Lung microvascular endothelial cell (primary cell): Measurements from ENCODE around the gene FOXN4. TPM values are rescaled to one million over a fixed set of nuclear protein-coding genes. Genes with fewer than 3 reads are reported as not detected.

Experiments
- DNase-seq, 2 donors: peaks; one replicate each; pipeline versions ENCODE4 v3.0.0 to v3.0.0-alpha.2; 2010; ENCODE audit warnings: low read depth in 2 of 2
- total RNA-seq: library from RNA; depleted of rRNA; stranded (reverse); fragments of >200 nt; gene quantifications from 2 replicates; pipeline ENCODE4 v1.2.1, GENCODE V29; 2014

The FOXN4 gene
- total RNA-seq, 1 donor from 2014 or later: not detected

DNA sequence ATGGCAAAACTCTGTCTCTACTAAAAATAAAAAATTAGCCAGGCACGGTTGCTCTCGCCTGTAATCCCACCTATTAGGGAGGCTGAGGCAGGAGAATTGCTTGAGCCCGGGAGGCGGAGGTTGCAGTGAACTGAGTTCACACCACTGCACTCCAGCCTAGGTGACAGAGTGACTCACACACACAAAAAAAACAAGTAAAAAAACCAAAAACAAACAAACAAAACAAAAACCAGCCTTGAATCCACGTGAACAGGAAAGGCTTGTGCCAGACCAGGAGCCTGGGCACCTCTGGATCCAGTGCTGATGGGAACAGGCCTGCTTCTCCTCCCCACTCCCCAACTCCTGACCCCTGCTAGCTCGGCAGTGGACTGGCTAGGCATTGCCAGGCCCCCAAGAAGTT lies 3.5 kb downstream of the FOXN4 start:
- DNase-seq: no peak

DNA sequence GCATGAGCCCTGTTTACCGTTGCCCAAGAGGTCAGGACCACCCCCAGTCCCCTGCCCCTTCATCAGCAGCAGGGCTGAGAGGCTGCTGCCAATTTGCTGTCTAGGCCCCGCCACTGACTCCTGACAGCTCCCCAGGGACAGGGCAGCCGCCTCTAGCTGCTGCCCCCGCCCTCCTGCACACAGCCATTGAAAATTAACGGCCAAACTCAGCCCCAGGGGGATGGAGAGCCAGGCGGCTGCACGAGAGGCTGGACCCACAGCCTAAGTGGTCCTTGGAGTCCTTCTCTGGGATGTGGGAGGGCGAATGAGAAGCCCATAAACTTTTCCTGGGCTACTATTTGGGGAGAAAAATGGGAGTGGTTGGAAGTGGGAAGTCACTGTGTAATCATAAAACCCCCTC lies 4.6 kb downstream of the FOXN4 start:
- no peak for DNase-seq

DNA sequence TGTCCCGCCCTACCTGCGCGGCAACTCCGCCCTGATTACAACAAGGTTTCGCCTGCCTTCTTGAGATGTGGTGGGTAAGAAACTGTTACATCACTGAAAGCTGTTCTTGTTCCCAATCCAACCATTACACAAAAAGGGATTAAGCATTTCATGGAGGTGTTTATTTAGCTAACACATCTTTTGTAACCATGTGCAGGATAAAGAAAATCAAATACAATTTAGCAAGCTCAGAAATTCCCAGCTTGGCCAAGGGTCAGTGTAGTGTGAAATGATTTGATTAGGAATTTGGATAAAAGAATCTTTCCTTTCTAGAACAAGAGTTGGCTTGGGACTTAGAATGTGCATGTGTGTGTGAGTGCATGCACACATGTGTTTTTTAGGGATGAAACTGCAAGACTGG lies 6.3 kb downstream of the FOXN4 start:
- no peak for DNase-seq

DNA sequence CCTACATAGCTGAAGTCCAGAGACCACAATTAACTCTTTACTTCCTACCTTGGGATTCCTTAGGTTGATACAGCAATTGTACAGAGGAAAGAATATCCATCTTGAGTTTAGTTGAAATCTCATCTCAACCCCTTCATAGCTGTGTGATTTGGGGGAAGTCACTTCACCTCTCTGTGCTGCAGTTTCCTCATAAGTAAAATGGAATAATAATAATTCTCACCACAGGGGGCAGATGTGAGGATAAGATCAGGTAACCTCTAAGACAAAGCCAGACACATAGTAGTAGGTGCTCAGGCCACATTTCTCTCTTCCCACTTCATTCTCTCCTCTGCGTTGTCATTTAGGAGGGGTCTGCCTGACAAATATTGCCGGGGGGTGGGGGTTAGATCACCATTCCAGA lies 6.7 kb downstream of the FOXN4 start:
- no peak for DNase-seq

DNA sequence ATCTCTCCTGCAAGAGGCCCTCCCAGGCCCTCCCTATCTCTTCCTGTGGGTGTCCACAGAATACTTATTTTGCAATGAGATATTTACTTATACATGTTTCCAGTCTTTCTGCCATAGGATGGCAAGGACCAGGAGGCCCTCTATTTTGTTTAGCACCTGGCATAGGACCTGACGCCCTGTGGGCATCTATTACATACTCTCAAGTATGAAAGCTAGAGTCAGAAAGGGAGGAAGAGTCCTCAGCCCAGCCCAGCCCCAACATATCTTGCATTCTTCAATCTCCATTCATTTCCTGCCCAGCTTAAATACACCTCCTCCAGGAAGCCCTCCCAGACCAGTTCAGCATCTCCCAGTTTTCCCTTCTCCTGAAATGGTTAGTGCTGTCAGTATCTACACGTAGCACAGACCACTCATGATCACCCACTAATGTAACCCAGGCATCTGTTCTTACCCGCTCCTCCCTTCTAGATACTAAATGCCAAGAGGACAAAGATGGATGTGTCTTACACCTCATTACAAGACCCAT lies 7.4 kb downstream of the FOXN4 start:
- no peak for DNase-seq

DNA sequence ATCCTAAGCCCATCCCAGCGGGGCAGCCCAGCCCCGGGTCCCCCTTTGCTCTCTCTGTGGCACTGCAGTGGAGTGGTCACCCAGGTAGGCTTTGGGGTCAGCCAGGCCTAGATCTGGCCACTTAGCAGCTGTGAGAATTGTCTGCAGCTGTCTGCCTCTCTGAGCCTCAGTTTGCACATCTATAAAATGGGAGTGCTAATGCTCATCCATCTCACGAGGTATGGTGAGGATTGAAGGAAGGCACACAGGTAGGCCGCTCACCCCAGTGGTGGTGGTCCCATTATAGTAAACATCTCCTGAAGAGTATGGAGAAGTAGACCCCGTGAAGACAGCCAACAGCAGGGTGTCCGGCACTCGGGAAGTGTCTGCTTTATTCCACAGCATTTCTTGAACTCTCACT lies 9.2 kb downstream of the FOXN4 start:
- DNase-seq: no peak

DNA sequence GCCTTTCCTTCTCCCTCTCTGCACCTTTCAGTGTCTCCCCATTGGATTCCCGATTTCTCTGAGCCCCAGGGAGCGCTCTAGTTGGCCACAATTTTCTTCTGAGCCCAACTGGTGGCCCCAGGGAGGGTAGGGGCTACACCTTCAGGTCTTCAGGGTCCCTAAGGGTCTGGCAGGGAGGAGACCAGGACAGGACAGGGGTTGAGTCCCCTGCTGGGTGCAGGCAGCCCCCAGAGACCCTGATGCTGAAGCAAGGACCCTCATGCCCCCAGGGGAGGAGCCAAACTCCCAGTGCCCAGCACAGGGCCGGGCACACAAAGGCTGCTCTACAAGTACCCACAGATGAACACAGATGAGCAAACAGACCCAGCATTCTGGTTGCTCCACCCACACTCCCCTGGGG lies 12.7 kb downstream of the FOXN4 start:
- no peak for DNase-seq

DNA sequence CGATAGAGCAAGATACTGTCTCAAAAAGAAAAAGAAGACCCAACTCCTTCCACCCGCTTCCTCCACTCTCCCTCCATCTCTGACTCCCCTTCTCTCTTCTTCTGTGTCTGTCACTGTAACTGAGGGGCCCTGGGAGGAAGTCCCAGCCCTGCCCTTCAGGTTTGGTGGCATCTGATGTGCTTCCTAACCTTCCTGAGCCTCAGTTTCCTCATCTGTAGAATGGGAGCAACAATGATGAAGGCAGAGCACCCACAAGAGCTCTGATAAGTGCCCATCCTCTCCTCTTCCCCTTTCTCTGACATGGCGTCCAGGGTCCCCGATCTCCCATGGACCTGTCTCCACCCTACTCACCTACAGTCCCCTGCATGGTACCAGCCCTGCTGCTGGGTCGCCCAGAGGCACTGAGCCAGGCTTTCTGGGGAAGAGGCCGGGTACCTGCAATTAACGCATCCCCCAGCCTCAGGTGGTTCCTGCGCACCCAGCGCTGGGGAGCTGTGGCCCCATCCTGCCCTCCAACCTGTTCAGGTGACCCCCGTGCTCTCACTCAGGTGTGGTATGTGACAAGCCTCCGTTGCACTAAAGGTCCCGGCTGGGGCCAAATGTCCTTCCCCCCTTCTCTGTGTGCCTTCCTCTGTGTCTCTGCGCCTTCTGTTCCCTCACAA lies 13.2 kb downstream of the FOXN4 start:
- no peak for DNase-seq

DNA sequence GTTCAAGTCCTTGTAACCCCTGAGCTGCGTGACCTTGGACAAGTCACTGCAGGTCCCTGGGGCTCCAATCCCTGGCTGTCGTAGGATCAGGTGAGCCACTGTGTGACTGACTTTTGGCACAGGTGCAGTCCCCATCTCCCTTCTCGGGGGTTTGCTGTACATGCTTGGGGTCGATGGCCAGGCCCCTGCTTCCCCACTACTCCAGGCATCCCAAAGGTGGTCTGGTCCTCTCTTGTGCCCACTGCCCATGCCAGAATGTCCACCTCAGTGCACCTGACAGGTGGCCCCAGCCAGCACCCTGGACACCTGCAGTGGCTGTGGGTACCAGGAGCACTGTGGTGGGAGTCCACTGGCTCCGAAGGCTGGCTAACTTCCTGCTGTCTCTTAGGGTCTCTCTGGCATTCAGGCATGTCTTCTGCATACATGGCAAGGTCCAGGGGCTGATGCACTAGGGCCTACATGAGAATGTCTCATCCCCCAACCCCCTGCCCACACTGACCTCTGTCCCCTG lies 14.7 kb downstream of the FOXN4 start:
- no peak for DNase-seq

DNA sequence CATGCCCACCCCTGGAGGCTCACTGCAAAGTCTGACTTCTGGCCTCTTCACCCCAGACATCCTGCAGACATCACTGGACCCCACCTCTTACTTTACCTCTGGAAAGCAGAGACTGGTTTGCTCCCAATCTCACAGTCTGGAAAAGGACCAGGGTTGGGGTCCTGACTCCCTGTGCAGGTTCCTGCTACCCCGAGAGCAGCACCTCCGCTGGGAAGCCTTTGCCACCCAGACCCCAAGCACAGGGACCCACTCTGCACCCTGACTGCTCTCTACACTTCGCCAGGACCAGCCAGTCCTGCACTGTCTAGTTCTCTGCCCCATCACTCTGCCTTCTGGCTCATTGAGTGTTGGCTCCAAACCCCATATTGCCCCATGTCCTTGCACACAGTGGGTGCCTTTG lies 16.0 kb downstream of the FOXN4 start:
- no peak for DNase-seq

DNA sequence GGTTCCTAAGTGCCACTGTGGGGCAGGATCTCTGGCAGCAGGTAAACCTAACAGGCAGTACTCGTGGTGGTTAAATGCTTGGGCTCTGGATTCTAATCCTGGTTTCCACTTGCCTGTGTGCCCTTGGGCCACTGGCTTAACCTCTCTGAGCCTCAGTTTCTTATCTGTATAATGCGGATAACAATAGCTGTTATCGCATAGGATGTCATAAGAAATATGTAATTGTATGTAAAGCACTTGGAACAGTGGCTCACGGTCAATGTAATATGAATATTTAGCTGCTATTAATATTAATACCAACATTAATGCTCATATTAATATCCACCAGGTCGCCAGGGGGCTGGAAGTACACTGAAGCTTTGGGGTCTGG lies 16.8 kb downstream of the FOXN4 start:
- DNase-seq: no peak

DNA sequence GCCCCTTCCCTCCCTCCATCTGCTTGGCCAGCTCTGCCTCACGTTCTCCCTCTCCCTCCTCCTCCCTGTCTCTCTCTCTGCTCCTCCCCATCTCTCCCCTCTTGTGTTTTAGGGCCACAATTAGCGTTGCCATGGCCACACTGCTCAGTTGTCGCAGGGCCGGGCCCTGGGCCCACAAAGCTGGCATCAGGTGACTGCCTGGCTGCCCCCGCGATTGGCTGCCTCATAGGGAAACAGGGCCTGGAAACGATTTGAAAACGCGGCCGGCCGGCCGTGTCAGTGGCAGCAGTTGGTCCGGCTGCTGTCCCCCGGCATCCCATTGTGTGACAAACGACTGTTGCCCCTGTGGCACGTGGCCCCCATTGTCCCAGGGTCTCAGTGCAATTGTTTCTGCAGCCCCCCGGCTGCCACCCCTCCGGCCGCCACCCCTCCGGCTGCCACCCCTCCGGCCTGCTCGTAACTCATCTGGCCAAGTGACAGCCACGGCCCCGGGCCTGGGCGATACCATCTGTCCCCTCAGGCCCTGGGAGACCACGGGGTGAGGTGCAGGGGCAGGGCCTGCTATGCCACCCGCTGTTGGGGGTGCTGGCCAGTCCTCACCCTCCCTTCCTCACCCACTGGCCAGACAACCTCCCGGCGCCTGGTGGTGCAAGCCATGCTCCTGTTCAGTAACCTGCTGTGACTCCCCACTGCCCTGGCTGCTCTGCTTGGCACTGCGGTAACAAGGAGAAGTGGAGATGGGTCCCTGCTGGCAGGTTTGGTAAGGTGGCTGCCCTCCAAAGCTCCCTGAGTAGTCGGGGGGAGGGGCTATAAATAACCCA lies 17.4 kb downstream of the FOXN4 start:
- peak; percentile 16 to 65 for DNase-seq

DNA sequence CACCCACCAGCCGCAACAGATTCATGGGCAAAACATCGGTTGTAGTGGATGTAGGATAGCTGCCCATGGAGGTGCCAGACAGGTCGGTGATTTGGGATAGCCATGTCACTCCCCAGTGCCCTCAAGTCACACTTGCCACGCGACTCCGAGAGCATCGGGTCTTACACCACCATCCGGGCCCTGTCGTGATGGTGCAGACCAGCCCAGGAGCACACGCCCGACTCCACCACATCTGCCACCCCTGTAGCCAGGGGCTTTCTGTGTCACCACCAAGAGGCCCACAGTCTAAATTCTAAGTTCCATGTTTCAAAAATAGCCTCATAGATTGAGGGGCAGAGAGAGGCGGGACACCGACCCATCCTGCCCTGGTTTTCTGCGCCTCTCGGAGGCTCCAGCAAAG lies 18.0 kb downstream of the FOXN4 start:
- DNase-seq: no peak

DNA sequence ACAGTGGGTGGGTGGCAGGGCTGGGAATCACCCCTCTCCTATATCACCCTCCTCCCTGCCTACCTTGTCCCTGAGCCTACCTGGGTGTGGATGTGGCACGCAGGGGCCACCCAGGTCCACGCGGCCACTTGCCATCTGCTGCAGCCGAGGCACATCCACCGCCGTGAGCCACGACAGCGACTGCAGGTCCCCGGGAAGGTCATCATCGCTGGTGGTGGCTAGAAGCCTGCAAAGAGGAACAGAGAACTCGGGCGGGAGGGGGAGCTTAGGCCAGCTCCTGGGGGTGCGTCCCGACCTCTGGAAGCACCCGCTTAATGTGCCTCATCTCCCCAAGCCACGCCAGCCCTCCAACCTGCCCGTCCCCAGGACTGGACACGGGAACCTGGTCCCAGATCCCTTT lies 19.0 kb downstream of the FOXN4 start:
- no peak for DNase-seq

DNA sequence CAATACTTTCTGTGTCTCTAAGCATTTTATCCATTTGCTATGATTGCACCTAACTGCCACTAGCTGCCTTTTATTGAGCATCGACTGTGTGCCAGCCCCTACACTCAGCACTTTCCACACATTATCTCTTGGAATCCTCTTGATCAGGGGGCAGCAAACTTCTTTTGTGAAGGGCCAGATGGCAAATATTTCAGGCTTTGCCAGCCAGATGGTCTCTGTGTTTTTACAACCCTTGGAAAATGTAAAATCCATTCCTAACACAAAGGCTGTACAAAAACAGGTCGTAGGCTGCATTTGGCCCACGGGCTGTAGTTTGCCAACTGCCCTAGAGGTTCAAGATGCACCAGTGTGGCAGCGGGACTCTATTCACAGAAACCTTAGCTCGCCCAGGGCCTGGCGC lies 19.5 kb downstream of the FOXN4 start:
- no peak for DNase-seq

DNA sequence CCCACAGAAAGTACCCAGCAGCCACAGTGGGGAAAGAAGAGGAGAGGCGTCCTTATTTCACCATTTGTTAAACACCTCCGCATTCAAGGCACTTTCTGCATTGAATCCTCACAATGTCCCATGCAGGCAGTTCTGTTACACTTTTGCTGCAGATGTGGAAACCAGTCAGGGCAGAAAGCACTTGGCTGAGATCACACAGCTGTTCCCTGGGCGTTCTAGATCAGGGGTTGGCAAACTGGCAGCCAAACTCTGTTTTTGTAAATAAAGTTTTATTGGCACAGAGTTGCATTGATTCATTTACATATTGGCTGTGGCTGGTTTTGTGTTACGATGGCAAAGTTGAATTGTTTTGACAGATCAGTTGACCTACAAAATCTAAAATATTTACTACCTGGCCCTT lies 20.1 kb downstream of the FOXN4 start:
- DNase-seq: no peak

DNA sequence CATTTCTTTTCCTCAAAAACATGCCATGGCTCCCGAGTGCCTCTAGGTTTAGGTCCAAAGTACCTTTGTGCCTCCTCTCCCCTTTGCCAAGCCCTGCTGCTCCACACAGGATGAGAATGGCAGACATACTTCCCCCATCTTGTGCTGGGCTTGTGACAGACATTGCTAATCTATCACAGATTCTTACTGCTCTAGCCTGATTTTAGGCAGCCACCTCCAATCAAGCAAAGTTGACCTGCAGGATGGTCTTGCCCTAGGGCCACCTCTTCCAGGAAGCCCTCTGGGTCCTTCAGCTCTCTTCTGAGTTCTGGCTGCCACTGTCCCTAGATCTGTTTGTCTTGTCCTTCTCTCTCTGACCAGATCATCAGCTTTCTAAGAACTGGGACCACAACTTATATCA lies 20.5 kb downstream of the FOXN4 start:
- peak in 1 of 2 donors; percentile 11 for DNase-seq

DNA sequence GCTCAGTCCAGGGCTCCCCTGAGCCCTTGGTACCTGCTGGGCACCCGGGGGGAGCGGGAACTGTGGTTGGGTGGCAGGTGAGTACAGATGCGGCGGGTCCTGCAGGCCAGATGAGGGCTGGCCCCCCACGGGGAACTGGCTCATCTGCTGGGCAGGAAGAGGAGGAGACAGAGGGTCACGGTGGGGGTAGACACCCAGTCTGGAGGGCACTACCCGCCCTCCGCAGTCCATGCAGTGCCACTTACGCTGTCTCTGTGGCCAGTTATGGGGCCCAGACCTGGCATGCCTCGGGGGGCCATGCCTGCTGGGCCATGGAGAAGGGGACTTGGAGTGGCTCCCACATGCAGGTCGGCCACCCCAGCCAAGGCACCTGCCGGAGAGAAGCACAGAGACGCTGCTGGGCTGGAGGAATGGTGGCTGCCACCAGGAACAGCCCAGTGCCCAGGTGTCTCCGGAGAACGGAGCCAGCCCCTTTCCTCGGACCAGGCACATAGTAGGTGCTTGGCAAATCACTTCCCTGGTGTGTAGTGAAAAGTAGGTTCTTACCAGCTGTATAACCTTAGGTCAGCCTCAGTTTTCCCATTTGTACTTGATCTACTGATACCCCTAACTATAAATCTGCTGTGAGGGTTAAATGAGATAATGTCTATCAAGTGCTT lies 21.1 kb downstream of the FOXN4 start:
- DNase-seq: no peak

DNA sequence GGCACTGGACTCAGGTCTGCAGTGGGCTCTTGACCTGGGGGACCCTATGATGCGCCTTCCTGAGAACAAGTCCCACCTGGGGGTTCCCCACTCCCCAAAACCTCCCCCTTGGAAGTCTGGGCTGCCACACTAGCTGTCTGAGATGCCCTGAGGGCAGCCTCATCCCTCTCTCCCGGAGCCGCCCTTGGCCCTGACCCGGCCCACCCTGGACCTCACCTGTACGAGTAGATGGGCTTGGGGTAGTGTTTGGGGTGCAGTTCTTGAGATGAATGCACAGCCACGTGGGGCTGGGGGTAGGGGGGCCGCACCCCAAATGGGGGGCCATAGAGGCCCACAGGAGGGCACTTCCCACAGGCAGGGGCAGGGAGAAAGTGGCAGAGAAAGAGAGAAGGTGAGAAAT lies 21.9 kb downstream of the FOXN4 start:
- no peak for DNase-seq

DNA sequence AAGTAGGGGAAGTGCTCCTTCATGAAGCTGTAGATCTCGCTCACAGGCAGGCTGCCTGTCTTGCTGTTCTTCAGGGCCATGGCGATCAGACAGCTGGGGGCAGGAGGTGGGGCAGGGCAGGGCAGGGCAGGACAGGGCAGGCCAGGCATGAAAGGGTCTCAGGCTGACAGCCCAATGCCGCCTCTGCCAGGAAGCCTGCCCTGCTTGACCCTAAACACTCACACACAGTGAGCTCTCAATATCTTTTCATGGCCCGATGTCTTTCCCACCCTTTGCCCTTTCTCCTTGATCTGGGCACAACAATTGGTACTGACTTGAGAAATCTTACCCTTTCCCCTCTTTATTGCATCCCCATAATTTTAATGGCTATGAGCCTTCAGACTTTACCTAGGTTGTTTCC lies 22.4 kb downstream of the FOXN4 start:
- no peak for DNase-seq

DNA sequence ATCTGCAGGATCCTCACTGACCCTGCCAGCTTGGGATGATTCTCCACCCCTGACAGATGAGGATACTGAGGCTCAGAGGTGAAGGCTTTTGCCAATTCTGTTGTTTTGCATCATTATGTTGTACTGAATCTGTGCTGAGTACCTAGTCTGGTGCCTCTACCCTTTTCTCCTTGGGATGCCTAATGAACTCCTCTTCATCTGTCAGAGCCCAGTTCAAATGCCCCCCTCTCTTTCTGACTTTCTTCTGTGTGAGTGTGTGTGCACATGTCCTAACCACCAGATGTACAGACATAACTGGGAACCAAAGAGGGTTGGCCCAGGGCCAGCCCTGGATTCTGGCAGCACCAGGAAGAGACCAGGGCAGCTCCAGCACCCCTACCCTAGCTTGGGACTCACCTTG lies 22.8 kb downstream of the FOXN4 start:
- no peak for DNase-seq

DNA sequence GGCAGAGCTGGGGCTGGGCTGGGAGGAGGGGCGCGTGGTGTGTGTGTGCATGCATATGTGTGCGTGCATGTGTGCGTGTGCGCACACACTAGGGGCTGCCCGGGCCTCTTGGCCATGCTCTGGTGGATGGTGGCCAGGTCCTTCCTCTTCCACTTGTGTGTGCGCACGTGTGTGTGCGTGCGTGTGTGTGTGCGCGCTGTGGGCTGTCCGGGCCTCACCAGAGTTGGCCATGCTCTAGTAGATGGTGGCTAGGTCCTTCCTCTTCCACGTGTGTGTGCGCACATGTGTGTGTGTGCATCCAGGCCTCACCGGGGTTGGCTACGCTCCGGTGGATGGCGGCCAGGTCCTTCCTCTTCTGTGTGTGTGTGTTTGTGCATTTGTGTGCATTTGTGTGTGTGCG lies 24.7 kb downstream of the FOXN4 start:
- no peak for DNase-seq
